Cortex of kidney (tissue), 1 donor: Measurements from ENCODE around the gene HMGXB3.
"Not testable (repeated sequence)": the region's sequence is repeated elsewhere in the genome, so short reads cannot be mapped to it uniquely, and the experiment has no call there.

Experiments used
- DNase-seq: peaks from one replicate; lab custom pipeline; 2025; lab: John Stamatoyannopoulos, UW

The HMGXB3 gene

DNA sequence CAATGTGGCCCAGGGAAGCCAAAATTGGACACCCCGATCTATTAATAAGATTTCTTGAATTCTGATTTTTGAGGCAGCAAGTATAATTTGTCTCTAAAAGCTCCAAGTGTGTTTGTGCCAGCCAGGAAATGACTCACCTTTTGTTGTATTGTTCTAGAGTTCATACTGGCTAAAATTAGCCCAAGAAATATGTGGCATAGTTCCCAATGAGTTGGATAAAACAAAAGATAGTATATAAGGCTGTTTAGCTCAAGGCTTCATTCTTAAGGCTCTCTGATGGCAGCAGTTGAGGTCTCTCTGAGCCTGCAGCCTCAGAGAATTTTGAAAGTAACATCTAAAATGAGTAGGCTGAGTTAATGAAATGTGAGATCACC, 21.6 kb downstream of the HMGXB3 start:
- no peak for DNase-seq

GRCh38 chr5:150022681-150023080, 22.1 kb downstream of the HMGXB3 start:
- DNase-seq, result no peak

GRCh38 chr5:150023136-150023535, 22.6 kb downstream of the HMGXB3 start:
- no peak for DNase-seq

- no peak for DNase-seq
These were observed 23.9 kb downstream of the HMGXB3 start for GRCh38 chr5:150024346-150024984.

DNA sequence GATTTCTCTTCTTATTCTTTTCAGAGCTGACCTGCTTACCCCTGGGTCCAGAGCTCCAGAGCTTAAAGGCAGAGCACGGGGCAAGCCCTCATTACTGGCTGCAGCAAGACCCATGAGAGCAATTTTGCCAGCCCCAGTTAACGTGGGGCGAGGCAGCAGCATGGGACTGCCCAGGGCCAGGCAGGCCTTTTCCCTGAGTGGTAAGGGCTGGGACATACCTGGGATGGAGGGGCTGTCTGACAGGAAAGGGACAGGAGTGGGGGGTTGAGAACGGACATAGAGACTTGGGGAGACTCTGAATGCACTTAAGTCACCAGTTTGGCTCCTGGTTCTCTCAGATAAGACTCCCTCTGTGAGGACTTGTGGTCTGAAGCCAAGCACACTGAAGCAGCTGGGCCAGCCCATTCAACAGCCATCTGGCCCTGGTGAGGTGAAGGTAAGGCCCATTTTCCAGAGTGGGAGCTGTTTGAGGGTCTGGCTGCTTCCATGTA, 26.2 kb downstream of the HMGXB3 start:
- no peak for DNase-seq

GRCh38 chr5:150028047-150028446, 27.5 kb downstream of the HMGXB3 start:
- DNase-seq, result not testable (repeated sequence)

DNA sequence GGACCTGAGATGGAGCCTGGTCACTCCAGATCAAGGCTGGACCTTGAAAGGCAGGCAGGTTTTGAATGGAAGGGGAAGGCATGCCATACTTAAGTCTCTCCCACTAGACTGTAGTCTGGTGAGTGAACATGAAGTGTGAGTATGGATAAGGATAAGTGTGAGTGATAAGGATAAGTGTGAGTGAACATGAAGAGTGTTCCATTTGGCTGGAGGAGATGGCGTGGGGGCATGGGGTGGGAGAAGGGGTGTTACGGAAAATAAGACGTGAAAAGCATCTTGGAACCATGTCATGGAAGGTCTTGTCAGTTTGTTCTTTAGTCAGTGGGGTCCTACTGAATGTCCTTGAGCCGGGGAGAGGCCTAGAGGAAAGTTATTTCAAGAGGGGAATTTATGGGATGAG, 32.8 kb downstream of the HMGXB3 start:
- no peak for DNase-seq

DNA sequence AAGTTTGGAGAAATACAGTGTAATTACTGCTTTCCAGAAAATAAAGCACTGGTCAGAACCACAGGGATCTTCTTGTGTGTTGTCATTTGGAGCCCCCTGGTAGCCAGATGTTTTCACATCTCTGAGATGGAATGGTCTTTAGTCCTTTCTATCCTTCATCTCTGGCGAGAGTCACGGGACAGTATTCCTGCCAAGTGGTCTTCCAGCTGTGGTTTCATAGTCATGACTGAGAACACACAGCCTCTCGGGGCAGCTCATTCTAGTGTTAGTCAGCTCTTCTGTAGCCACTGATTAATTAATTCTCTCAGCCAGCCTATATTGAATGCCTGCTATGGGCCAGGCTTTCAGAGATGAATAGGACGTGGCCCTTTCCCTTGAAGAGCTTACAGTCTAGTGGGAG, 34.1 kb downstream of the HMGXB3 start:
- no peak for DNase-seq

- DNase-seq, result no peak
These were observed 34.8 kb downstream of the HMGXB3 start for GRCh38 chr5:150035139-150035895.

- no peak for DNase-seq
These were observed 36.0 kb downstream of the HMGXB3 start for GRCh38 chr5:150036513-150036912.

DNA sequence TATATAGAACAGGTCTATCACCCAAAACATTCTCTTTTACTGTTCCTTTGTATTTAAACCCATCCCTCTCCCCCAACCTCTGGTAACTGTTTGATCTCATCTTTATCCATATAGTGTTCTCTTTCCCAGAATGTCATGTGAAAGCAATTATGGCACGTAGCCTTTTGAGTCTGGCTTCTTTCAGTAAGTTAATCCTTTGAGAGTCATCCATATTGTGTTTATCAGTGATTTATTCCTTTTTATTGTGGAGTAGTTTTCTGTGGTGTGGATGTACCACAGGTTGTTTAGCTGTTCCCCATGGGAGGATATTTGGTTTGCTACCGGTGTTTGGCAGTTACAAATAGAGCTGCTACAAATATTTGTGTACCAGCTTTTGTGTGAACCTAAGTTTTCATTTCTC, 38.0 kb downstream of the HMGXB3 start:
- DNase-seq, result no peak

DNA sequence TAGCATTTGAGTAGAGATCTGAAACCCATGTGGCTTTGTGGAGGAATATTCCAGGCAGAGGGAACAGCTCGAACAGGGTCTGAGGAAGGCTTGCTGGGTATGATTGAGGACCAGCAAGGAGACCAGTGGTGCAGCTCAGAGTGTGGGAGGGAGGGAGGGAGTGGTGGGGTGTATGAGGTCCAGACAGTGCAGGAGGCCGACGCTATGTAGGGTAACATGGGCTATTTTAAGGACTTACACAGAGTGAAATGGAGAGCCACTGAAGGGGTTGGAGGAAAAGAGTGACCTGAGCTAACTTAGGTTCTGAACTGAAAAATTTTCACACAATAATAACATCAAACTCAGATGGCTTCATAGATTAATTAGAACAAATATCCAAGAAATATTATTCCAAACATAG, 41.9 kb downstream of the HMGXB3 start:
- DNase-seq, result no peak

DNA sequence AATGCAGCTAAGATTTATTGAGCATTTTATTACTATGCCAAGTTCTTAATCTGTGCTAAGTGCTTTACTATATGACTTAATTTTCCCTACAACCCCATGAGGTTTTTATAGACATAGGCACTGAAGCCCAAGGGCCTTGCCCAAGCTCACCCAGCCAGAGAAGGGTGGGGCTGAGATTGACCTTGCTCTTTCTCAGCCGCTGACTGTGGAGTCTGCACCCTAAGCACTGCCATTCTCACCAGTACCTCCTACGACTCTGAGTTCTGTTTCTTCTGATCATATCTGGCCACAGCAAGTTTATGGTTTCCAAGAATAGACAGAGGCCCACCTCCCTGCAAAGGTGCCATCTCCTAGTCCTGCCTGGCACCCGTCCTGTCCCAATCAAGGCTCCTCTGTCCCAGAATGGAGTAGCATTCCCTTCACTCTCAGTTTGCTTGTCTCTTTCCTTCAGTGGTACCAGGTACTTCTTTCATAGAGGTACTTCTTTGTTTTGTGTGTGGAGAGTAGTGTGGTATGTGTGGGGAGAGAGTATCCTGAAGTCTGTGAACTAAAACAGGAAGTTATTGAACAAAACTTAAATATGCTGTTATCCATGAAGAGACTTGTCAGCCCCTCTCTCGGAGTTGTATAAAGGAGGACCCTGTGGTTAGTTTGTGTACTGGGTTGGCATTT, 43.3 kb downstream of the HMGXB3 start:
- no peak for DNase-seq

- DNase-seq, result no peak
These were observed 43.8 kb downstream of the HMGXB3 start for GRCh38 chr5:150044329-150044681.

GRCh38 chr5:150044712-150045111, 44.2 kb downstream of the HMGXB3 start:
- no peak for DNase-seq

DNA sequence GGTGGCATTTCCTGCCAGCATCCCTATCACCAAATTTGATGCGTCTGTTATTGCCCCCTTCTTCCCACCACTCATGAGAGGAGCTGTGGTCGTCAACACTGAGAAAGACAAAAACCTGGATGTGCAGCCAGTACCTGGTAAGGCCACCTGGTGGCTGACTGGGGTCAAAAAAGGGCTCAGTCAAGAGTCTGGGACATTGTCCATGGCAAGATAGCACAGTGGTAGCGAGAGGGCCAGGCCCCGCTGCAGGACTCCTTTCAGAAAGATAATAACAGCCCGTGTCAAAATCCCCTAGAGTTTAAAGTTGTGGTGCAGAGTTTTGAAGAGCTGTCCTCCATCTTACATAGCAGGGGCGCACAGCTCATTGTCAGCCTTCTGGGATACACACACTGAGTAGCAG, 45.0 kb downstream of the HMGXB3 start:
- no peak for DNase-seq

DNA sequence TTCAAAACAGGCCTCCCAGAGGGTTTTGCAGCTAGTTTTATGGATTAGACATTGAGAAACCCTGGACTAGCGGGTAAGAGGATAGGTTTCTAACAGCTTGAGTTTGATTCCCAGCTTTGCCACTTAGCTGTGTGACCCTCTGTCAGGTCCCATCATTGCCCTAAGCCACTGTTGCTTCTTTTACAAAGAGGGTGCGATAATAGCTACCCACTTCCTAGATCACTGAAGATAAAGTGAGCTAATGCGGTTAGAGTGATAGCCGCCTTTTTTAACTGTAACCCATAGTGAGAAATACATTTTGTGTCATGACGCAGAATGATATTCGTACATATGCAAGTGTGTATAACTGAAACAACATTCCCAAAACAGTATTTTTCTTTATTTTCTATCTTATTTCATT, 45.5 kb downstream of the HMGXB3 start:
- no peak for DNase-seq

- not testable (repeated sequence) for DNase-seq
These were observed 49.8 kb downstream of the HMGXB3 start for GRCh38 chr5:150050172-150050811.

- DNase-seq, result no peak
These were observed 51.2 kb downstream of the HMGXB3 start for GRCh38 chr5:150051657-150052195.

DNA sequence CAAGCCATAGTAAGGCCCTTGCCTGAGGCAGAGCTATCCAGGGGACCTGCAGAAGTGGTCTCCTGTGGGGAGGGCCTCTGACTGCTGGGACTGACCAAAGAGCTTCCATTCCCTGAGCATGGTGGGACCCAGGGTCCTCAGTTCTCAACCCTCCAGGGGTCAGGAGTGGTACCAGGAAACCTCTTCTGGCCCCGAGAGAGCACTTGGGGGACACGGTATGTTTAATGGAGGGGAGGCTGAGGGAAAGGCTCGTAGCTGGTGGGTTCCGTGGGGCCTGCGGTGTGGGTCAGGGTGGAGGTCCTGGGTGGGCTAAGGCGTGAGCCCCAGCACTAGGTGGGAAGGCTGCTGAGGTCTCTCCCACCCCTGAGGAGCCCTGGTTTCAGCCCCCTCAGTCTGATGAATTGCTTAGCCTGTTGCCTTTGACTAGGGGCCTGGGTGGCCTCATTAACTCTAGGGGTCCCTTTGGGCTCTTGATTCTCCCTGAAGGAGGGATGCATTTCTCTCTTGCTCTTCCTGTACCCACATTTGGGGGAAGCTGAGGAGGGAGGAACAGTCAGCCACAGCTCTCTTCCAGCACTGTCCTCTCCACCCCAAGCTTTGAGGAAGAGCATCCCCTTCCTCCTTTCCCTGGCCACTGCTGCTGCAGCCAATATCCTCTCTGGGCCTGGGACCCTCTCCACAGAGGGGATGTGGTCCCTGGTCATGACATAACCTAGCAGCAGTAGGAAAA, 51.9 kb downstream of the HMGXB3 start:
- no peak for DNase-seq

DNA sequence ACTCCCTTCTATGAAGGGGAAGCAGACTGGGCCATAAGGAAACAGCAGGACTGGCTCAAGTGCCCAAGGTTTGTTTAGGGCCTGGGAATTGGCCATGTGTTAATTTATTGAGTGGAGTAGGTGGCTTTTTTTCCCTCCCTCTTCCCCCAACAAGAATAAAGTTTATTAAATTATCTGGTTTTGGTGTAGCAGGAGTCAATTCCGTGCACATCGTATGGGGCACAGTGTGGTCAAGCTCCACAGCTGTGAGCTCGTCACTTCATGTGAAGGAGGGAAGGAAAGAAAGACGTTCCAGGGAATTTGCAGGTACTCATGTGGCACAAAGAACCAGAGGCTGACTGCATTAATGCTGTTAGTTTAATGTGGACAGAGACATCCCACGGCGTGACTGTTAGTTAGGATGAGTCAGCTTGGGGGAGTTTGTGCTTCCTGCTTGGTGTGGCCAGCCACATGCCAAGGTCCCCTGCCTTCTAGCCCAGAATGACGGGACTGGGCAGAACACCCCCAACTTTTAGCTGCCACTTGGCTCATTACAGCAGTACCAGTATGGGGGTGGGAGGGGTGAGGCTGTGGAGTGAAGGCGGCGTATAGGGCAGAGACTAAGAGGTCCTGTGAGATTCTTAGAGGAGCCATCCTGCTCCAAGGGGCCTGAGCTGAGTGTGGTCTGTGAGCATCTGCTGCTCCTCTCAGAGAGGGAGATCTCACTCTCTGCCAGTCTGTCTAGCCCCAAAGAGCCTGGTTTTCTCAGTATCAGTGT, 52.6 kb downstream of the HMGXB3 start:
- DNase-seq, result no peak
